ENCODE data around the gene WWC2. TPM values are rescaled to one million over a fixed set of nuclear protein-coding genes. Genes with fewer than 3 reads are reported as not detected.

The WWC2 gene
- total RNA-seq, 1 experiment from 2014 or later, result 126 TPM

DNA sequence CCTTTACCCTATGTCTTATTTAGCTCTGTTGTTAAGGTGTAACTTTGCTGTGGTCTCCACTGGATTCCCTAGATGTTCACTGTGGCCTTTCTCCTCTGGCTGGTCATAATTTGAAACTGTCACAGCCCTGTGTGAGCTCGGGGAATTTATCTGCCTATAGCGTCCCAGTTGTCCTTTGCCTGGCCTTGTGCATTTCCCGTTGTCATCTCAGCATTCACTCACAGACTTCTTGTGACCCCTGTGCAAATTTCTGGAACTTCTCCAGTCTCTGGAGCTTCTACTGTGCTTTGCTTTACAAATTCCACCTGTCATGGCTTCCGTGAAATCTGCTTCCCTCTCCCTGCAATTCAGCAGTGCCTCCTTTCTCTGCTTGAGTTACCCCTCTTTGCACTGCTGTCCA lies 106.7 kb downstream of the WWC2 start (continued):
- TF ChIP-seq, protein P1, sequence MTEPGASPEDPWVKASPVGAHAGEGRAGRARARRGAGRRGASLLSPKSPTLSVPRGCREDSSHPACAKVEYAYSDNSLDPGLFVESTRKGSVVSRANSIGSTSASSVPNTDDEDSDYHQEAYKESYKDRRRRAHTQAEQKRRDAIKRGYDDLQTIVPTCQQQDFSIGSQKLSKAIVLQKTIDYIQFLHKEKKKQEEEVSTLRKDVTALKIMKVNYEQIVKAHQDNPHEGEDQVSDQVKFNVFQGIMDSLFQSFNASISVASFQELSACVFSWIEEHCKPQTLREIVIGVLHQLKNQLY (CRISPR knock-in tag; IDR thresholded peaks at IDR 0.05), result no peak
- TF ChIP-seq GABPB1 (CRISPR knock-in tag; IDR thresholded peaks at IDR 0.05) (no peak), HMGA2 (CRISPR knock-in tag; IDR thresholded peaks at IDR 0.05) (no peak), ELF4 (CRISPR knock-in tag; IDR thresholded peaks at IDR 0.05; ENCODE audit: low read depth) (no peak), NR1H2 (CRISPR knock-in tag; IDR thresholded peaks at IDR 0.05) (no peak), FOXP1 (CRISPR knock-in tag; IDR thresholded peaks at IDR 0.05; ENCODE audit: borderline replicate concordance) (no peak)
- TF ChIP-seq, protein P2, sequence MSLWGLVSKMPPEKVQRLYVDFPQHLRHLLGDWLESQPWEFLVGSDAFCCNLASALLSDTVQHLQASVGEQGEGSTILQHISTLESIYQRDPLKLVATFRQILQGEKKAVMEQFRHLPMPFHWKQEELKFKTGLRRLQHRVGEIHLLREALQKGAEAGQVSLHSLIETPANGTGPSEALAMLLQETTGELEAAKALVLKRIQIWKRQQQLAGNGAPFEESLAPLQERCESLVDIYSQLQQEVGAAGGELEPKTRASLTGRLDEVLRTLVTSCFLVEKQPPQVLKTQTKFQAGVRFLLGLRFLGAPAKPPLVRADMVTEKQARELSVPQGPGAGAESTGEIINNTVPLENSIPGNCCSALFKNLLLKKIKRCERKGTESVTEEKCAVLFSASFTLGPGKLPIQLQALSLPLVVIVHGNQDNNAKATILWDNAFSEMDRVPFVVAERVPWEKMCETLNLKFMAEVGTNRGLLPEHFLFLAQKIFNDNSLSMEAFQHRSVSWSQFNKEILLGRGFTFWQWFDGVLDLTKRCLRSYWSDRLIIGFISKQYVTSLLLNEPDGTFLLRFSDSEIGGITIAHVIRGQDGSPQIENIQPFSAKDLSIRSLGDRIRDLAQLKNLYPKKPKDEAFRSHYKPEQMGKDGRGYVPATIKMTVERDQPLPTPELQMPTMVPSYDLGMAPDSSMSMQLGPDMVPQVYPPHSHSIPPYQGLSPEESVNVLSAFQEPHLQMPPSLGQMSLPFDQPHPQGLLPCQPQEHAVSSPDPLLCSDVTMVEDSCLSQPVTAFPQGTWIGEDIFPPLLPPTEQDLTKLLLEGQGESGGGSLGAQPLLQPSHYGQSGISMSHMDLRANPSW (CRISPR knock-in tag; conservative IDR thresholded peaks at IDR 0.05; ENCODE audit: low read depth), result no peak
- TF ChIP-seq, protein P3, sequence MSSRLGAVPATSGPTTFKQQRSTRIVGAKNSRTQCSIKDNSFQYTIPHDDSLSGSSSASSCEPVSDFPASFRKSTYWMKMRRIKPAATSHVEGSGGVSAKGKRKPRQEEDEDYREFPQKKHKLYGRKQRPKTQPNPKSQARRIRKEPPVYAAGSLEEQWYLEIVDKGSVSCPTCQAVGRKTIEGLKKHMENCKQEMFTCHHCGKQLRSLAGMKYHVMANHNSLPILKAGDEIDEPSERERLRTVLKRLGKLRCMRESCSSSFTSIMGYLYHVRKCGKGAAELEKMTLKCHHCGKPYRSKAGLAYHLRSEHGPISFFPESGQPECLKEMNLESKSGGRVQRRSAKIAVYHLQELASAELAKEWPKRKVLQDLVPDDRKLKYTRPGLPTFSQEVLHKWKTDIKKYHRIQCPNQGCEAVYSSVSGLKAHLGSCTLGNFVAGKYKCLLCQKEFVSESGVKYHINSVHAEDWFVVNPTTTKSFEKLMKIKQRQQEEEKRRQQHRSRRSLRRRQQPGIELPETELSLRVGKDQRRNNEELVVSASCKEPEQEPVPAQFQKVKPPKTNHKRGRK (CRISPR knock-in tag; IDR thresholded peaks at IDR 0.05; ENCODE audit: borderline replicate concordance), result no peak
- TF ChIP-seq, protein P4, sequence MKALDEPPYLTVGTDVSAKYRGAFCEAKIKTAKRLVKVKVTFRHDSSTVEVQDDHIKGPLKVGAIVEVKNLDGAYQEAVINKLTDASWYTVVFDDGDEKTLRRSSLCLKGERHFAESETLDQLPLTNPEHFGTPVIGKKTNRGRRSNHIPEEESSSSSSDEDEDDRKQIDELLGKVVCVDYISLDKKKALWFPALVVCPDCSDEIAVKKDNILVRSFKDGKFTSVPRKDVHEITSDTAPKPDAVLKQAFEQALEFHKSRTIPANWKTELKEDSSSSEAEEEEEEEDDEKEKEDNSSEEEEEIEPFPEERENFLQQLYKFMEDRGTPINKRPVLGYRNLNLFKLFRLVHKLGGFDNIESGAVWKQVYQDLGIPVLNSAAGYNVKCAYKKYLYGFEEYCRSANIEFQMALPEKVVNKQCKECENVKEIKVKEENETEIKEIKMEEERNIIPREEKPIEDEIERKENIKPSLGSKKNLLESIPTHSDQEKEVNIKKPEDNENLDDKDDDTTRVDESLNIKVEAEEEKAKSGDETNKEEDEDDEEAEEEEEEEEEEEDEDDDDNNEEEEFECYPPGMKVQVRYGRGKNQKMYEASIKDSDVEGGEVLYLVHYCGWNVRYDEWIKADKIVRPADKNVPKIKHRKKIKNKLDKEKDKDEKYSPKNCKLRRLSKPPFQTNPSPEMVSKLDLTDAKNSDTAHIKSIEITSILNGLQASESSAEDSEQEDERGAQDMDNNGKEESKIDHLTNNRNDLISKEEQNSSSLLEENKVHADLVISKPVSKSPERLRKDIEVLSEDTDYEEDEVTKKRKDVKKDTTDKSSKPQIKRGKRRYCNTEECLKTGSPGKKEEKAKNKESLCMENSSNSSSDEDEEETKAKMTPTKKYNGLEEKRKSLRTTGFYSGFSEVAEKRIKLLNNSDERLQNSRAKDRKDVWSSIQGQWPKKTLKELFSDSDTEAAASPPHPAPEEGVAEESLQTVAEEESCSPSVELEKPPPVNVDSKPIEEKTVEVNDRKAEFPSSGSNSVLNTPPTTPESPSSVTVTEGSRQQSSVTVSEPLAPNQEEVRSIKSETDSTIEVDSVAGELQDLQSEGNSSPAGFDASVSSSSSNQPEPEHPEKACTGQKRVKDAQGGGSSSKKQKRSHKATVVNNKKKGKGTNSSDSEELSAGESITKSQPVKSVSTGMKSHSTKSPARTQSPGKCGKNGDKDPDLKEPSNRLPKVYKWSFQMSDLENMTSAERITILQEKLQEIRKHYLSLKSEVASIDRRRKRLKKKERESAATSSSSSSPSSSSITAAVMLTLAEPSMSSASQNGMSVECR (CRISPR knock-in tag; IDR thresholded peaks at IDR 0.05; ENCODE audit: borderline replicate concordance), result no peak

DNA sequence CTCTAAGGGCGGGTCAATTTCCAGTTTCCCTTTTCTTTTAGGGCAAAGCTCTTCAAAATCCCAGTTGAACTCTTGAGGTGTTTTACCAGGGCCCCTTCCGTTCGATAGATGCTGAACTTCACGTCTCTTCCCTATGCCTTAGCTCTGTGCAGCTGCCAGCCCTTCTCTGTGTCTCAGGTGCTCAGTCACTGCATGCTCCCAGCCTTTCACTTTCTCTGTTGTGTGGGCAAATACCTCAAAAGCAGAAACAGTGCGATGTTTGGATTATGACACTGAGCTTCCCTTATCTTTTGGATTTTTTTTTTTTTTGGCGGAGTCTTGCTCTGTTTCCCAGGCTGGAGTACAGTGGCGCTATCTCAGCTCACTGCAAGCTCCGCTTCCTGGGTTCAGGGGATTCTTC lies 112.5 kb downstream of the WWC2 start:
- DNase-seq (ENCODE audit: low spot score) (no peak), ATAC-seq (no peak)
- peaks cover 27% of the 10 kb centered on the region for H3K4me1 Mint-ChIP-seq
- POLR2A ChIA-PET, result no interaction called here
- peaks cover 23% of the 10 kb centered on the region for H3K36me3 Mint-ChIP-seq
- H3K9me3 Mint-ChIP-seq, result no peaks in the 10 kb centered on the region
- H3K4me3 Mint-ChIP-seq, result no peak overlapping the region
- no peak for TF ChIP-seq FOXJ3 (CRISPR knock-in tag; IDR thresholded peaks at IDR 0.05; ENCODE audit: borderline replicate concordance)
- TF ChIP-seq, protein P2 (CRISPR knock-in tag; conservative IDR thresholded peaks at IDR 0.05; ENCODE audit: low read depth), result no peak
- no peak for TF ChIP-seq SMAD3 (CRISPR knock-in tag; IDR thresholded peaks at IDR 0.05; ENCODE audit: borderline replicate concordance)
- TF ChIP-seq SP1 (CRISPR knock-in tag; conservative IDR thresholded peaks at IDR 0.05), result no peak
- no peak for TF ChIP-seq CREM (CRISPR knock-in tag; IDR thresholded peaks at IDR 0.05)
- no peak for TF ChIP-seq TEAD1 (CRISPR knock-in tag; IDR thresholded peaks at IDR 0.05)
- no peak for TF ChIP-seq ZNF396 (CRISPR knock-in tag; IDR thresholded peaks at IDR 0.05; ENCODE audit: borderline replicate concordance)
- no peak for TF ChIP-seq EMX1 (CRISPR knock-in tag; IDR thresholded peaks at IDR 0.05)
- CTCF ChIA-PET, result interaction anchor here (1.4 kb wide), 1 partner anchor 45 kb away, joined by 5 read pairs; no protein-coding TSS in a partner anchor
- no peaks in the 10 kb centered on the region for H3K27me3 Mint-ChIP-seq (ENCODE audit: low read depth)
- peak overlapping the region; percentile 38 for H3K27ac Mint-ChIP-seq
